IPS-18a (cell line): ENCODE measurements around the gene PALM.
"Not testable (repeated sequence)": the region's sequence is repeated elsewhere in the genome, so short reads cannot be mapped to it uniquely, and the experiment has no call there.

Experiments
- H3K27ac ChIP-seq: one replicate; pipeline ENCODE4 v1.5.1; 2013; ENCODE audit warnings: low read length
- H3K27me3 ChIP-seq: one replicate; pipeline ENCODE4 v1.6.1; 2013; ENCODE audit warnings: mild to moderate bottlenecking, low read length; ENCODE audit not compliant: control insufficient read depth, insufficient read depth
- H3K36me3 ChIP-seq: one replicate; pipeline ENCODE4 v1.6.1; 2013; ENCODE audit warnings: low read depth, low read length; ENCODE audit not compliant: control insufficient read depth
- H3K4me1 ChIP-seq: one replicate; pipeline ENCODE4 v1.6.1; 2013; ENCODE audit warnings: low read depth, low read length; ENCODE audit not compliant: control insufficient read depth
- H3K4me3 ChIP-seq: one replicate; pipeline ENCODE4 v1.5.1; 2013; ENCODE audit warnings: low read length
- H3K9ac ChIP-seq: one replicate; pipeline ENCODE4 v1.6.1; 2013; ENCODE audit warnings: mild to moderate bottlenecking, low read length, moderate library complexity
- H3K9me3 ChIP-seq: one replicate; pipeline ENCODE4 v1.6.1; 2013; ENCODE audit warnings: low read depth, low read length; ENCODE audit not compliant: control insufficient read depth

Gene PALM

DNA sequence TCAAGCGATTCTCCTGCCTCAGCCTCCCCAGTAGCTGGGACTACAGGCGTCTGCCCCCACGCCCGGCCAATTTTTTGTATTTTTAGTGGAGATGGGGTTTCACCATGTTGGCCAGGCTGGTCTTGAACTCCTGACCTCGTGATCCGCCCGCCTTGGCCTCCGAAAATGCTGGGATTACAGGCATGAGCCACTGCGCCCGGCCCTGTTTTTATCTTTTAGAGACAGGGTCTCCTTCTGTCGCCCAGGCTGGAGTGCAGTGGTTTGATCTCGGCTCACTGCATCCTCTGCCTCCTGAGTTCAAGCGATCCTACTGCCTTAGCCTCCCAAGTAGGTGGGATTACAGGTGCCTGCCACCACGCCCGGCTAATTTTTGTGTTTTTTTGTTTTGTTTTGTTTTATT, 10.2 kb upstream of the PALM start:
- H3K9ac ChIP-seq, H3K9me3 ChIP-seq, H3K4me1 ChIP-seq, H3K4me3 ChIP-seq, H3K36me3 ChIP-seq, H3K27ac ChIP-seq, H3K27me3 ChIP-seq: not testable (repeated sequence)

DNA sequence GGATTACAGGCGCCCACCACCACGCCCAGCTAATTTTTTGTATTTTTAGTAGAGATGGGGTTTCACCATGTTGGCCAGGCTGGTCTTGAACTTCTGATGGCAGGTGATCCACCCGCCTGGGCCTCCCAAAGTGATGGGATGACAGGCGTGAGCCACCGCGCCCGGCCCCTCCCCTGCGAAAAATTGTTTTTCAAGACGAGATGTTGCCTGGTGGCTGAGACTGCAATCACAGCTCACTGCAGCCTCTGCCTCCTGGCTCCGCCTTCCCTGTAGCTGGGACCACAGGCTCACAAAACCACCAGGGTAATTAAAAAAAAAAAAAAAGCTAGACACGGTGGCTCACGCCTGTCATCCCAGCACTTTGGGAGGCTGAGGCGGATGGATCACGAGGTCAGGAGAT, 8.8 kb upstream of the PALM start:
- H3K4me1 ChIP-seq, H3K27me3 ChIP-seq, H3K9ac ChIP-seq, H3K9me3 ChIP-seq, H3K36me3 ChIP-seq, H3K27ac ChIP-seq, H3K4me3 ChIP-seq: not testable (repeated sequence)

DNA sequence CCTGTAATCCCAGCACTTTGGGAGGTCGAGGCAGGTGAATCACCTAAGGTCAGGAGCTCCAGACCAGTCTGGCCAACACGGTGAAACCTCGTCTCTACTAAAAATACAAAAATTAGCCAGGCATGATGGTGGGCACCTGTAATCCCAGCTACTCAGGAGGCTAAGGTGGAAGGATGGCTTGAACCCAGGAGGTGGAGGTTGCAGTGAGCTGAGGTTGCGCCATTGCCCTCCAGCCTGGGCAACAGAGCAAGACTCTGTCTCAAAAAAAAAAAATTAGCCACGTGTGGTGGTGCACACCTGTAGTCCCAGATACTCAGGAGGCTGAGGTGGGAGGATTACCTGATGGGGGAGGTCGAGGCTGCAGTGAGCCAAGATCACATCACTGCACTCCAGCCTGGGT, 5.9 kb upstream of the PALM start:
- not testable (repeated sequence) for H3K9me3 ChIP-seq, H3K27ac ChIP-seq, H3K36me3 ChIP-seq, H3K9ac ChIP-seq, H3K27me3 ChIP-seq, H3K4me3 ChIP-seq, H3K4me1 ChIP-seq

DNA sequence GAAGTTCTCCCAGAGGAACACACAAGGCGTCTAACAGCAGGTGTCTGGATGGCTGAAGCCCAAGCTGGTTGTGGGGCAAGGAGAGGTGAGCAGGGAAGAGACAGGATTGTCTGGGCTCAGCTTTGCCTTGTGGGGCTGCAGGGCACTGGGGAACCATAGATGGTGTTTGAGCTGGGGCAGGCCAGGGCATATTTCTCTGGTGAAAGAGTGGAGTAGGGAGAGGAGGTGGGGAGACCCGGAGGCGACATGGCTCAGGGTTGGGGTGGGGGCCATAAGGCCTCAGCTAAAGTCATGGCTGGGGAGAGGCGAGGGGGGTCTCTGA, 5.4 kb upstream of the PALM start:
- Histone ChIP-seq H3K9ac (no peak overlapping the region), H3K27ac (no peak overlapping the region), H3K36me3 (no peaks in the 10 kb centered on the region), H3K27me3 (no peaks in the 10 kb centered on the region), H3K4me3 (peak overlapping the region; percentile 25), H3K9me3 (no peaks in the 10 kb centered on the region), H3K4me1 (no peaks in the 10 kb centered on the region)

DNA sequence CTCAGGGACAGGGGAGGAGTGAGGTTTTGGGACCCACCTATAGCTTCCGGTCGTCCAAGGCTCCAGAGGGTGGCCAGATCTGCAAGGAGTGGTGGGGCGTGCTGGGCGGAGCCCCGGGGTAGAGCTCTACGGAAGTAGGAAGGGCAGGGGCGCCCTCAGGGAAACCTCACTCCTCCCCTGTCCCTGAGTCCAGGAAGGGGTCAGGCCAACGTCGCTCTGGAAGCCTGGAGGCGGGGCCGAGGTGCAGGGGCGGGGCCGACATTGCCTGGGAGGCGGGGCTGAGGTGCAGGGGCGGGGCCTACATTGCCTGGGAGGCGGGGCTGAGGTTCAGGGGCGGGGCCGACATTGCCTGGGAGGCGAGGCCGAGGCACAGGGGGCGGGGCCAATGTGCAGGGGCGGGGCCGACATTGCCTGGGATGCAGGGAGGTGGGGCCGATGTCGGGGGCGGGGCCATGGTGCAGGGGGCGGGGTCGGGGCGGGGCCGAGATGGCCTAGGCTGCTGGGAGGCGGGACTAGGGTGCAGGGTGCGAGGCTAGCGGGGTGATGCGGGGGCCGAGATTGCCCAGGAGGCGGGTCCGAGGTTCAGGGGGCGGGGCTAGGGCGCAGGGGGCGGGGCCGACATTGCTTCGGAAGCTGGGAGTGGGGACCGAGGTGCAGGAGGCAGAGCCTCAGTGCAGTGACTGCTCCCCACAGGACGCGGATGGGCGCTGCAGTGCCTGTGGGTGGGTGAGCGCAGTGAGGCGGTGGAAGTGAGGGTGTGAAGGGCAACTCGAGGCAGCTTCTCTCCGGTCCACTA, 4.9 kb upstream of the PALM start:
- Histone ChIP-seq H3K9me3 (no peaks in the 10 kb centered on the region), H3K36me3 (no peaks in the 10 kb centered on the region), H3K4me1 (no peaks in the 10 kb centered on the region), H3K4me3 (peak overlapping the region; percentile 41), H3K9ac (no peak overlapping the region), H3K27me3 (no peaks in the 10 kb centered on the region), H3K27ac (no peak overlapping the region)

DNA sequence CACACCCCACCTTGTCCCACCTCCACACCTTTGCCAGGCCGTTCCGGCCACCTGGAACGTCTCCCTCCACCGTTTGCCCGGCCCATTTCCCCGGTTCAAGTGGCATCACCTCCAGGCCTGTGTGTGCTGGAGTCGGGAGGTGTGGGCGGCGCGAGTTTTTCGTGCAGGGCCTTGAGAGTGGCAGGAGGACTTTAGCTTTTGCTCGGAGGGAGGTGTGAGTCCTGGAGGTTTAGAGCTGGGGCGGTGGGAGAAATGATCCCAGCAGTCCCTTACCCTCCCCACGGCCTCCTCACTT, 4.3 kb upstream of the PALM start:
- Histone ChIP-seq H3K27me3 (peaks cover 2% of the 10 kb centered on the region), H3K9ac (no peak overlapping the region), H3K36me3 (no peaks in the 10 kb centered on the region), H3K9me3 (no peaks in the 10 kb centered on the region), H3K27ac (no peak overlapping the region), H3K4me3 (peak overlapping the region; percentile 41), H3K4me1 (no peaks in the 10 kb centered on the region)

DNA sequence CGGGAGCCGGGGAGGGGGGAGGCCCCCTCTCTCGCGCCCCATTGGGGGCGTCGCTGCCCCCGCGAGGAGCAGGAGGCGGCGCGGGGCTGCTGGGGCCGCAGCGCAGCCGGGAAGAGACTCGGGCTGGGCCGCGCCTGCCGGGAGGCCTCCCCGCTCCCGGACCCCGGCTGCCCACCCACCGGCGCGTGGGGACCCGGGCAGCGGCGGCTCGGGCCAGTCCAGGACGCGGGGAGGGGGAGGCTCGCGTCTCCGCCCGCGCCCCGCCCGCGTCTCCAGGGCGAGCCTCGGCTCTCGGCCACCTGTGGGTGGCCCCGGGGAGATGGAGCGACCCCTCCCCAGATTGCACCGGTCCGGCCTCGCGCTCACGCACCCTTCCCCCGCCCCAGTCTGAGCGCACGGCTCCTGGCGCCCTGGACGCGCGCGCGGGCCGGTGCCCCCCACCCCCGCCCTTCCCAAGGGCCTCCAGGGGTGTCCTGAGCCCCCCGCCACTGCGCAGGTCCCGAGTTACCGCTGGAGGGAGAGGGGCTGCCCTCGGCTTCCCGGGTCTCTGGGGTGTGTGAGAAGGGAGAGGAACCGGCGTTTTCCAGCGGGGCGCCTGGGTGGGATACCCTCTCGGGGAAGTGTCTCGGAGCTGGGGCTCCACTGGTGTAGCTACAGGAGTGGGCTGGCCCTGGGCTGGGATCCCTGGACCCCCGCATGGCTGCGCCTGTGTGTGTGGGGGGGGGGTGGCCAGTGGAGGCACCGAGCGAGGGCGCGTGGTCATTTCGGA, 645 bp downstream of the PALM start:
- Histone ChIP-seq H3K9ac (no peak overlapping the region), H3K4me1 (no peaks in the 10 kb centered on the region), H3K9me3 (no peaks in the 10 kb centered on the region), H3K36me3 (no peaks in the 10 kb centered on the region), H3K4me3 (peak overlapping the region; percentile 40), H3K27ac (no peak overlapping the region), H3K27me3 (peaks cover 12% of the 10 kb centered on the region)

DNA sequence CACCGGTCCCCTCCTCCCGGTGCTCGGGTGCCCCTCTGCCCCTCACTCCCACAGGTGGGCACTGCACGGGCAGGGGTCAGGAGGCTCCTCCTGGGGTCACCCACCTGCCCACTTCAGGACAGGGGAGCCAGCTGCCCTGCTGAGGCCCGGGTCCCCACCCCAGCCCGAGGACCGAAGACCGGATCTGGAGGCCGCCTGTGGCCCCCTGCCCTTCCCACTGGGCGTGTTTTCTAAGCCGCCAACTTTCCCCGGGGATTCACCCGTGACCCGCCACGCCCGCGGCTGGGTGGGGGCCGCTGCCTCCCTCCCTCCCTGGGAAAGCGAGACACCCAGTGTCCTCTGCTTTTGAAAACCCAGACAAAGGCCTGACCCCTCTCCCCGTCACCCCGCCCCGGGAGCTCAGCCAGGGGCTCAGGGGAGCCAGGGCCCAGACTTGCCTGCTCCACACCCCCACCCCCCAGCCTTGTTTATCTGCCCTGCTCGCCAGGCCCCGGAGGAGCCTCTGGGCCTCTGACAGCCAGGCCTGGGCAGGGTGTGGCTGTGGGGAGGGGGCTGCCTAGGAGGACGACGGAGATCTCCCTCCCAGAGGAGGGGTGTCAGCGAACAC, 1.3 kb downstream of the PALM start:
- Histone ChIP-seq H3K4me3 (peak overlapping the region; percentile 40), H3K27me3 (peaks cover 12% of the 10 kb centered on the region), H3K4me1 (no peaks in the 10 kb centered on the region), H3K9me3 (no peaks in the 10 kb centered on the region), H3K36me3 (no peaks in the 10 kb centered on the region), H3K9ac (no peak overlapping the region), H3K27ac (no peak overlapping the region)

DNA sequence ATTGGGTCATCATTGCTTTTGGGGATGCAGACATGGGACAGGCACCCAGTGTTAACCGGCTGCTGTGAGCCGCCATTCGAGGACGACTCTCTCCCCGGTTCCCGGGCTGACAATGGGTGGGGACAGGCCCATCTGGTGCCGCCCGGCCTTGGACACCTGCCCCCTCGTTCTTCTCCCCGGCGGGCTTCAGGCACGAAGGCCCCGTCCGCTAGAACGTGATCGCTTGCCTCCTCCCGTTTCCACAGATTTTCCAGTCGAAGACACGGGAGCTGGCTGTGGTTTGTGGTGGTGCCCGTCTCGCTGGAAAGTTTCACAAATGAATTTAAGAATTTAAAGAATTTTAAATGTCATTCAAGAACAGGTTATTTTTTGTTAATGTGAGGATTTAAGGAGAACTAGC, 2.0 kb downstream of the PALM start:
- Histone ChIP-seq H3K27ac (no peak overlapping the region), H3K9me3 (no peaks in the 10 kb centered on the region), H3K4me3 (no peak overlapping the region), H3K4me1 (no peaks in the 10 kb centered on the region), H3K27me3 (peaks cover 12% of the 10 kb centered on the region), H3K36me3 (no peaks in the 10 kb centered on the region), H3K9ac (no peak overlapping the region)

DNA sequence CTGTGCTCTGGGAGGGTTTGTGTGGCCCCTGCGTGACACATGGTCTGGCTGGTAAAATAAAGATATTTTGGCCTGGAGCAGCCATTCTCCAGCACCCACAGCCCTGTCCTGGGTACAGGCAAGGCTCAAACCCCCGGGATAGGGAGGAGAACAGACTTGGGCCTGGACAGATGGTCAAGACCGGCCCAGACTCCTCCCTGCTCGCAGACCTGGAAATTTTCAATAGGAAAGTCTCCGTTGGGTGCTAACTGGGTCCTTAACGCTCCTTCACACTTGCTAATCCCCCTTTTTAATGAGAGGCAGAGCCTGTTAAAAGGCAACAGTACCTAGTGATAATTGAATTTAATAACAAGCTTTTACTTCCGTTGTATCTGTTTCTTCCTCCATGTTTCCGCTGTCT, 2.5 kb downstream of the PALM start:
- no peaks in the 10 kb centered on the region for H3K9me3 ChIP-seq
- H3K27me3 ChIP-seq, result peaks cover 12% of the 10 kb centered on the region
- H3K9ac ChIP-seq, result no peak overlapping the region
- no peak overlapping the region for H3K27ac ChIP-seq
- no peak overlapping the region for H3K4me3 ChIP-seq
- H3K4me1 ChIP-seq, result no peaks in the 10 kb centered on the region
- H3K36me3 ChIP-seq, result no peaks in the 10 kb centered on the region

DNA sequence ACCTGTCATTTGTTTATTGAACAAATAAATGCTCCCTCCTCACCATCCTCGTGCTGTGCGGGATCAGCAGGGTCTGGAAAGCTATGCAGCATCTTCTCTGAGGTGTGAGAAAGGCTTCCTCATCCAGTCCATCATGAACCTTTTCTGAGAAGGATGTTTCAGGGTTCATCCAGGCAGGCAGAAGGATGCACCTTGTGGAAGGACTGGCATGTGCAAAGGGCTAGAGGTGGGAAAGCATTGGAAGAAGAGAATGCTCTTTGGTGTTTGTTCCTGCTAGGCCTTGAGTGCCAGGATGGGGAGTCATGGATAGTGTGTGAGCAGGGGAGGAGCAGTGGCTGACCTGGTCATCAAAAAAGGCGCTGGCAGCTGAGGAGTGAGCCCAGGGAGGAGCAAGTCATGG, 6.6 kb downstream of the PALM start:
- H3K9ac ChIP-seq, result no peak overlapping the region
- H3K4me3 ChIP-seq, result no peak overlapping the region
- no peaks in the 10 kb centered on the region for H3K36me3 ChIP-seq
- no peaks in the 10 kb centered on the region for H3K9me3 ChIP-seq
- no peak overlapping the region for H3K27ac ChIP-seq
- no peaks in the 10 kb centered on the region for H3K4me1 ChIP-seq
- H3K27me3 ChIP-seq, result peaks cover under 1% of the 10 kb centered on the region
